IPS-20b (cell line): ENCODE results near the gene TAS2R19.
"Not testable (repeated sequence)": the region's sequence is repeated elsewhere in the genome, so short reads cannot be mapped to it uniquely, and the experiment has no call there.

Experiments used
- H3K27ac ChIP-seq: one replicate; pipeline ENCODE4 v1.5.1; 2013; ENCODE audit warnings: low read length
- H3K27me3 ChIP-seq: 2 replicates; pipeline ENCODE4 v1.6.1; 2013; ENCODE audit warnings: mild to moderate bottlenecking, low read length, inconsistent platforms; ENCODE audit not compliant: insufficient read depth
- H3K36me3 ChIP-seq: 2 replicates; pipeline ENCODE4 v1.6.1; 2013; ENCODE audit warnings: low read depth, mild to moderate bottlenecking, inconsistent platforms, low read length, moderate library complexity; ENCODE audit not compliant: insufficient read depth
- H3K4me1 ChIP-seq: 2 replicates; pipeline ENCODE4 v1.6.1; 2013; ENCODE audit warnings: mild to moderate bottlenecking, control low read depth, inconsistent platforms, low read length, moderate library complexity; ENCODE audit not compliant: insufficient read depth
- H3K4me3 ChIP-seq: 2 replicates; pipeline ENCODE4 v1.5.1; 2013; ENCODE audit warnings: mild to moderate bottlenecking, low read length, inconsistent platforms
- H3K9ac ChIP-seq: 2 replicates; pipeline ENCODE4 v1.6.1; 2013; ENCODE audit warnings: low read depth, mild to moderate bottlenecking, inconsistent platforms, low read length, moderate library complexity
- H3K9me3 ChIP-seq: 2 replicates; pipeline ENCODE4 v1.6.1; 2013; ENCODE audit warnings: mild to moderate bottlenecking, low read depth, low read length, inconsistent platforms; ENCODE audit not compliant: insufficient read depth

Gene TAS2R19

DNA sequence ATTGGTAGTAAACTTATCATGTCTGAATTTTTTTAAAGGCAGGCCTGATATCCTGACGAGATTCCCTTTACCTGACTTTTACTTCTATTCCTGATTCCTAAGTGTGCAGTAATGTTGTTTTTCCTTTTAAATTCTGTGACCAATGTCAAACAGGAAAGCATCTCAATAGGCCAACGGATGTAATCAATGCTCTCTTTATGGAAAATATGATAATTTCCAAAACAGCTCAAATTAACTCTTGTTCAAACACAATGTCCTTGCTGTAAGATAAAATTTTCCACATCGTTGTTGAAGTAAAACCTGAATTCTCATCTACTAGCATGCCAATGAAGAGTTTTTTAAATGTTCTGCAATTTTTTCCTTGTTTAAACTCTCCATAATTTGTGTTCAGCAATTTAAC, 16.8 kb upstream of the TAS2R19 start:
- H3K4me3 ChIP-seq, result no peak overlapping the region
- H3K27ac ChIP-seq, result no peak overlapping the region
- no peaks in the 10 kb centered on the region for H3K9me3 ChIP-seq
- no peaks in the 10 kb centered on the region for H3K36me3 ChIP-seq
- no peak overlapping the region for H3K9ac ChIP-seq
- no peaks in the 10 kb centered on the region for H3K27me3 ChIP-seq
- H3K4me1 ChIP-seq, result no peaks in the 10 kb centered on the region

DNA sequence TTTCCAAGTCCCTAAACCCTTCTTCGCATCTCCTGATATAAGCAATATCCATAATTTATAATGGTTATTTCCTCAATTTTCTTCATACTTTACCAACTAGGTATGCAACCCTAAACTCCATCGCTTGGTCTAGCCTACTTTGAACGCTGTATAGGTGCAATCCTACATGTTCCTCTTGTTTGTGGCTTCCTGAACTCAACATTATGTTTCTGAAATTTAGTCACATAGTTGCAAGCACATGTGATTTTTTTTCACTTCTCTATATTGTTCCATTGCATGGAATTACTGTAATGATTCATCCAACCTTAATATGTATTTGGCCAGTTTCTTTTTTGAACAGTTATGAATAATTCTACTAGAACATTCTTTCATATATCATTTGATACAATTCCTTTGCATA, 11.5 kb upstream of the TAS2R19 start:
- not testable (repeated sequence) for H3K27ac ChIP-seq, H3K9me3 ChIP-seq, H3K4me3 ChIP-seq, H3K27me3 ChIP-seq, H3K9ac ChIP-seq, H3K36me3 ChIP-seq, H3K4me1 ChIP-seq

DNA sequence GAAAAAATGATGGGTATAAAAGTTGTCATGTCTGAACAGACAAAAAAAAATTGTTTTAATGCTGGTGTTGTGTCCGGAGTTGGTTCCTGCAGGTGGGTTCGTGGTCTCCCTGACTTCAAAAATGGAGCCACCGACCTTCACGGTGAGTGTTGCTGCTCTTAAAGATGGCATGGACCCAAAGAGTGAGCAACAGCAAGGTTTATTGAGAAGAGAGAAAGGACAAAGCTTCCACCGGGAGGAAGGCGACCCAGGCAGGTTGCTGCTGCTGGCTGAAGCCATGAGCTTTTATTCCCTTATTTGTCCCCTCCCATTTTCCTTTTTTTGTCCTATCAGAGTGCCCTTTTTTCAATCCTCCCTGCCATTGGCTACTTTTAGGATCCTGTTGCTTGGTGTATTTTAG, 8.9 kb upstream of the TAS2R19 start, which contains the start of gene TAS2R31:
TSS of gene TAS2R31 (minus strand) at position 101 of the 400 bp plus-strand sequence. CDS start at position 29, 72 bp downstream.
- Histone ChIP-seq H3K9ac (no peak within 1 kb of the TSS), H3K27me3 (no peaks in the 10 kb centered on the region), H3K4me1 (no peaks in the 10 kb centered on the region), H3K27ac (no peak within 1 kb of the TSS), H3K9me3 (no peaks in the 10 kb centered on the region), H3K36me3 (no peaks in the 10 kb centered on the region; the same call in 1 of the 2 replicates), H3K4me3 (no peak within 1 kb of the TSS)

DNA sequence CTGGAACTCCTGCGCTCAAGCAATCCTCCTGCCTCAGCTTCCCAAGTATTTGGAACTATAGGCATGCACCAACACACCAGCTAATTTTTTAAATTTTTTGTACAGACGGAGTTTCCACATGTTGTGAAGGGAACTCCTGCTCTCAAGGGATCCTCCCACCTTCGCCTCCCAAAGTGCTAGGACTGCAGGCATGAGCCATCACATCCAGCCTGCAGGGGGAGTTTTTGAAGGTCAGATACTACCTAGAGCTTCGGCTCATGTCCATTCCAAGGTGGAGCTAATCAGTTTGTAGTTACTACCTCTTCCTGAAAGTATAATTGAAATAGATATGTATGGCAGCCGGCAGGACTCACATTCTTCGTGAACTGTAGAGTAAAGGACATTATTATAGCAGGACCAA, 3.7 kb upstream of the TAS2R19 start:
- Histone ChIP-seq H3K36me3 (no peaks in the 10 kb centered on the region), H3K27ac (no peak overlapping the region), H3K4me1 (no peaks in the 10 kb centered on the region), H3K27me3 (no peaks in the 10 kb centered on the region), H3K9ac (no peak overlapping the region), H3K9me3 (no peaks in the 10 kb centered on the region), H3K4me3 (no peak overlapping the region)

DNA sequence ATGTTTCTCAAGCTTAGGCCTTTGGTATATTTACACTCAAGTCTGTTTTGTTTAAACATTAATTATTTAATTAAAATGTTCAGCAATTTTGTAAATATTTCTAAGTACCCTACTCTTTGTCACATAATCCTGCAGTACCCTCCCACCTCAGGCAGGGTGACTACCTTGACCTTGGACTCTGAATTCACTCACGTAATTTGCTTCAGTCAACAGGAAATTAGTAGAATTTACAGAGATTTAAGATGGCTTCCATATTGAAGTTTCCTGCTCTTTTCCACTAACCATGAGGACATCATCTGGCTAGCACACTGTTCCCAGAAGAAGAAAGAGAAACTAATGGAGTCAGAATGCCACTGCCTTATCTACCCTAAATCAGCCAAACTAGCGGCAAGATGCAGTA, 967 bp upstream of the TAS2R19 start:
- no peaks in the 10 kb centered on the region for H3K27me3 ChIP-seq
- no peak overlapping the region for H3K27ac ChIP-seq
- H3K4me3 ChIP-seq, result no peak overlapping the region
- H3K4me1 ChIP-seq, result no peaks in the 10 kb centered on the region
- H3K9me3 ChIP-seq, result no peaks in the 10 kb centered on the region
- H3K9ac ChIP-seq, result no peak overlapping the region
- H3K36me3 ChIP-seq, result no peaks in the 10 kb centered on the region

DNA sequence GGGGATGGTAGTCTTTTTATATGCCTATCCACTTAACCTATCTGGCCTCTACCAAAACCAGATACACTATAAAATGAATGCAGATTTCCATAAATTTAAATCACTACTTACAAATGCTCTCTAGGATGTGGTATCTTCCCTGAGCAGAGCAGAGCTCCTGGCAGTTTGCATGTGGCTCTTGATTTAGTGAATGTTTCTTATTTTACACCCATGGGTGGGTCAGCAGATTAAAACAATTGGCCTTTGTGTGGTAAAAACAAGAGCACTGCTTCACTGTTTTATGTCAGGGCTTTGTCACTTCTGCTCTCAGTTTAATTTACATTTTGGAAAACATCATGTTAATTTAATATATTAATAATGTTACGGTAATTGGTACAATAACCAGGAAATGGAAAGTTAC, 5.5 kb downstream of the TAS2R19 start:
- H3K9ac ChIP-seq, result no peak overlapping the region
- peaks cover 8% of the 10 kb centered on the region; the same call in 1 of the 2 replicates for H3K4me1 ChIP-seq
- H3K27ac ChIP-seq, result no peak overlapping the region
- H3K9me3 ChIP-seq, result no peaks in the 10 kb centered on the region
- H3K27me3 ChIP-seq, result no peaks in the 10 kb centered on the region
- no peaks in the 10 kb centered on the region for H3K36me3 ChIP-seq
- H3K4me3 ChIP-seq, result no peak overlapping the region

DNA sequence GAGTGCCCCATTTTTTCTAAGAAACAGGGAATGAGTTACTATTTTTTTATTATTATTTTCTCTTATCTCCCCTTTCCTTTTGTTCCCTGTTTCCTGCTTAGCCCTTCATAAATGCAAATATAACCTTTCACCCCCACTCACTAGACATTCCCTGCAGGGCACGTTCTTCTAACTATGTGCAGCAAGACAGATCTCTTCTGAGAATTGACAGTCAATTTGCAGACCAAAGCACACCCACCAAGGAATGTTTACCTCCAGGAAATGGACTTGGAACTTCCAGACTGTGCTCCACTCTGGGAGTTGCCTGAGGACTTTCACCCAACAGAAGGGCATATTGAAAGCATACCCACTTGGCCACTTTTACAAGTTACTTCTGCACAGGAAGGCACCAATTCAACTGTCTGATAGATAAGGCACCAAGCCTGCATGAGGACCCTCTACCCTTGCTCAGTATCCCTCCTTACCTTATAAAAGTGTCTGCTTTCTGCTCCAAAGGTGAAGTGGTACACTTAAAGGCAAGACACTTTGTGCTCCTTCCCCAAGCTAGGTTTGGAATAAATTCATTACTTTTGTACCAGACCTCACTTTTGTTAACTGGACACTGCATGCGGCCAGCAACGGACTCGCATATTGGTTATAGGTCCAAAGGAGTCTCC, 6.5 kb downstream of the TAS2R19 start:
- Histone ChIP-seq H3K9me3 (no peaks in the 10 kb centered on the region), H3K4me1 (peaks cover 8% of the 10 kb centered on the region; the same call in 1 of the 2 replicates), H3K9ac (no peak overlapping the region), H3K27ac (no peak overlapping the region), H3K4me3 (no peak overlapping the region), H3K27me3 (no peaks in the 10 kb centered on the region), H3K36me3 (no peaks in the 10 kb centered on the region)

DNA sequence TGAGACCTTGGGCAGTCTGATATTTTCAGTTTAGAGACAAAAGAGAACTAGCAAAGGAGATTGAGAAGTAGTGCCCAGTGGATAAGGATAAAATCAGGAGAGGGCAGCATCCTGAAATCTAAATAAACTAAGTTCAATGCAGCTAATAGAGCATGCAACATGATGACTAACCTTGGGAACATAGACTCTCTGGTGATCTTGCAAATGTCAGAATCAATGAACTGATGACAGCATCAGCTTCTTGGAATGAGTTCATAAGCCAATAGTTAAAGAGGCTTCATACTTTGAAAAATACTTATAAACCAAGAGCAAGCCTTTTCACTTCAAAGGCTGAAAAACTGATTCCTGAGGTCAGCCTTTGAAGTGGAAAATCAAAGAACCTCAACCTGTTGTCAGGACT, 8.2 kb downstream of the TAS2R19 start:
- Histone ChIP-seq H3K4me1 (peaks cover 8% of the 10 kb centered on the region; the same call in 1 of the 2 replicates), H3K4me3 (no peak overlapping the region), H3K9ac (no peak overlapping the region), H3K36me3 (no peaks in the 10 kb centered on the region), H3K27me3 (no peaks in the 10 kb centered on the region), H3K9me3 (no peaks in the 10 kb centered on the region), H3K27ac (no peak overlapping the region)

DNA sequence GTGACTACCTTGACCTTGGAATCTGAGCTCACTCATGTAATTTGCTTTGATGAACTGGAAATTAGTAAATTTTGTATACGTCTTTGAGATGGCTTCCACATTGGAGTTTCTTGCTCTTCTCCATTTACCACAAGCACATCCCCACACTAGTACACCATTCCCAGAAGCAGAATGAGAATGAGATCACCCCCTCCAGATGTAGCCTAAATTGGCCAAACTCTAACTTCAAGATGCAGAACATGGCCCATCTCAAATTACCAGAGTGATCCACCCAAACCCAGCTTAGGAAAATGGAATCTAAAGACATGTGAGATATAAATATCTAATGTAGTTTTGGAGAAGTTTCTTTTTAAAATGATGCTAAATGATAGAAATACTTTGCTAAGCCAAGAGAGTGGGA, 14.8 kb downstream of the TAS2R19 start:
- H3K9me3 ChIP-seq, result no peaks in the 10 kb centered on the region
- H3K27me3 ChIP-seq, result no peaks in the 10 kb centered on the region
- H3K4me1 ChIP-seq, result no peaks in the 10 kb centered on the region
- no peak overlapping the region for H3K9ac ChIP-seq
- H3K4me3 ChIP-seq, result no peak overlapping the region
- H3K36me3 ChIP-seq, result no peaks in the 10 kb centered on the region
- no peak overlapping the region for H3K27ac ChIP-seq

DNA sequence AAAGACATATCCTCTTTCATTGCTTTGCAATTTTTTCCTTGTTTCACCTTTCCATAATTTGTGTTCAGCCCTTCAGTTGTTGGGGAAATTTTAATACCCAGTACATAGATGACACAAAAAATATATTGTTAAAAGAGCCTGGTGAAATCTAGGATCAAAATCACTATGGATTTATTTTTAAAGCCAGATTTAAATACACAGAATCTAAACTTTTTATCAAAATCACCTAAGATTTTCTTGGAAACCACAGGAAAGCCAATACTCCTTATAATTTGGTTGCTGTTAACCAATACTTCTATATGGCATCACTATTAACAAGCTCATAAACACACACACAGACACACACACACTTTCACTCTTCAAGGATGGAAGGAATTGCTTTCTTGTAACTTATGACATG, 24.2 kb downstream of the TAS2R19 start, which contains the start of gene TAS2R20:
TSS of gene TAS2R20 (minus strand) at position 101 of the 400 bp plus-strand sequence. CDS start 429 bp downstream, outside the sequence.
- H3K9me3 ChIP-seq, result no peaks in the 10 kb centered on the region; the same call in 1 of the 2 replicates
- H3K36me3 ChIP-seq, result no peaks in the 10 kb centered on the region
- no peak within 1 kb of the TSS for H3K4me3 ChIP-seq
- H3K9ac ChIP-seq, result no peak within 1 kb of the TSS
- H3K27ac ChIP-seq, result no peak within 1 kb of the TSS
- H3K27me3 ChIP-seq, result no peaks in the 10 kb centered on the region
- no peaks in the 10 kb centered on the region for H3K4me1 ChIP-seq

DNA sequence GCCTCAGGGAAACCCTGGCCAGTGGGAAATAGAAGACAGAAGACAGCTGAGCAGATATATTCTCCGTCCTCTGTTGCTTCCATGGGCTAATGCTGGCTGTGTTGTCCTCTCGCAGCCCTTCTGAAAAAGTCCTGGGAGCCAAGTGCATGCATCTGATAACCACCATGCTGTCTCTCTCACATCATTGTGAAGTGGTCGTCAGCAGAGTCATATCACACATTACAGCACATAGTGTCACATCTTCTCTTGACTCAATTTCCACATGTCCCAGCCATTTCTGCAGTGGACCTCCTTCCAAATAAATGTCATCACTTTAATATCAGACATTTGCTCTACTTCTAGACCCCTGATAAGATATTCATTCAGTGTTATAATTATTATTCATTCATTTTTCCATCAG, 28.1 kb downstream of the TAS2R19 start:
- Histone ChIP-seq H3K9me3 (no peaks in the 10 kb centered on the region), H3K9ac (no peak overlapping the region), H3K27ac (no peak overlapping the region), H3K4me3 (no peak overlapping the region), H3K4me1 (no peaks in the 10 kb centered on the region), H3K27me3 (no peaks in the 10 kb centered on the region), H3K36me3 (no peaks in the 10 kb centered on the region)

DNA sequence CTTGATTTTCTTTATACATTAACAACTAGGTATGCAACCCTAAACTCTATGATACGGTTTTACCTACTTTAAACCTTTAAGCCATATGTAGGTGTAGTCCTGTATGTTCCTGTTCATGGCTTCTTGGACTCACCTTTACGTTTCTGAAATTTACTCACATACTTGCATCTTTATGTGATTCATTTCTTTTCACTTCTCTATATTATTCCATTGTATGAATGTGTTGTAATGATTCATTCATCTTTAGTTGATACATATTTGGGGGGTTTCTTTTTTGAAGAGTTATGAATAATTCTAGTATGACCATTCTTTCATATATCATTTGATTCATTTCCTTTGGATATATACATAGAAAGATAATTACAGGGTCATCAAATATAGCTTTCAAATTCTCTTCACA, 33.3 kb downstream of the TAS2R19 start:
- H3K36me3 ChIP-seq, result no peaks in the 10 kb centered on the region
- no peak overlapping the region for H3K4me3 ChIP-seq
- H3K27me3 ChIP-seq, result no peaks in the 10 kb centered on the region
- H3K9ac ChIP-seq, result no peak overlapping the region
- no peaks in the 10 kb centered on the region for H3K9me3 ChIP-seq
- no peaks in the 10 kb centered on the region for H3K4me1 ChIP-seq
- no peak overlapping the region for H3K27ac ChIP-seq
